A549 (cell line): ENCODE measurements around the gene F2RL3. TPM values are rescaled to one million over a fixed set of nuclear protein-coding genes. Genes with fewer than 3 reads are reported as not detected.

Experiments used
- ATAC-seq, 2 experiments: fragments of 200-7000 bp in 1 of 2; fragments of >200 bp in 1 of 2; cut with Nextera tagmentation in 1 of 2; cut with Tn5 transposase in 1 of 2; 3 replicates each; pipeline versions ENCODE4 v1.8.0 to v1.9.1; 2018 to 2020; ENCODE audit warnings: mild to moderate bottlenecking in 1 of 2, moderate library complexity in 1 of 2
- CTCF ChIA-PET: fragments of 300-600 bp; sonication (Branson Sonifier 250); formaldehyde crosslinking; extraction: SDS; loops from one replicate; lab custom pipeline; 2021; ENCODE audit warnings: antibody characterized with exemption, inconsistent platforms; lab: Yijun Ruan, JAX
- POLR2A ChIA-PET: fragments of 350-600 bp; formaldehyde crosslinking; extraction: SDS; loops from one replicate; lab custom pipeline; 2021; ENCODE audit warnings: antibody characterized with exemption, inconsistent platforms; lab: Yijun Ruan, JAX
- DNase-seq, 2 experiments: peaks; one replicate each; pipeline versions ENCODE4 v3.0.0 to v3.0.0-alpha.2; 2011 to 2016; ENCODE audit warnings: low read depth in 1 of 2, low spot score in 1 of 2
- FAIRE-seq: peaks from 2 replicates; lab custom pipeline; 2011; peaks lifted over from hg19 to GRCh38; lab: Jason Lieb, UNC
- H3K27ac ChIP-seq, 2 experiments: fragments of >200 bp; sonication (Bioruptor Twin); formaldehyde crosslinking; 3 replicates each; pipeline ENCODE4 v1.5.1; 2016 to 2017
- H3K4me1 ChIP-seq: fragments of >200 bp; sonication (Bioruptor Twin); formaldehyde crosslinking; 3 replicates; pipeline ENCODE4 v1.6.1; 2016
- H3K4me2 ChIP-seq: fragments of >200 bp; sonication (Bioruptor Twin); formaldehyde crosslinking; 3 replicates; pipeline ENCODE4 v1.6.1; 2016
- H3K4me3 ChIP-seq: fragments of >200 bp; sonication (Bioruptor Twin); formaldehyde crosslinking; 3 replicates; pipeline ENCODE4 v1.5.1; 2016
- H3K9me3 ChIP-seq: fragments of >200 bp; sonication (Bioruptor Twin); formaldehyde crosslinking; 3 replicates; pipeline ENCODE4 v1.6.1; 2016
- ATOH8 ChIP-seq: fragments of 250-450 bp; sonication (Bioruptor Pico); IDR thresholded peaks from 2 replicates; pipeline ENCODE4 v1.5.0; 2020; ENCODE audit warnings: low read depth, mild to moderate bottlenecking, moderate library complexity
- CBX8 ChIP-seq: fragments of 200-600 bp; sonication (generic); IDR thresholded peaks from 2 replicates; pipeline ENCODE4 v1.6.1; 2016
- CHD4 ChIP-seq: fragments of 200-600 bp; sonication (generic); IDR thresholded peaks from 2 replicates; pipeline ENCODE4 v1.6.1; 2016; ENCODE audit warnings: antibody characterized with exemption, mild to moderate bottlenecking, borderline replicate concordance
- CTCF ChIP-seq: fragments of >200 bp; sonication (Bioruptor Twin); formaldehyde crosslinking; IDR thresholded peaks from 3 replicates; pipeline ENCODE4 v1.5.1; 2016
- EHF ChIP-seq: fragments of 250-450 bp; sonication (Bioruptor Pico); IDR thresholded peaks from 2 replicates; pipeline ENCODE4 v1.5.0; 2020; ENCODE audit warnings: mild to moderate bottlenecking
- EP300 ChIP-seq, 2 experiments: fragments of >200 bp; sonication (Bioruptor Twin); formaldehyde crosslinking; IDR thresholded peaks; 2 replicates in 1 of 2; 3 replicates in 1 of 2; pipeline ENCODE4 v1.6.1; 2016 to 2017
- FOSL2 ChIP-seq, 2 experiments: fragments of 450-650 bp in 1 of 2; fragments of >200 bp in 1 of 2; sonication (Bioruptor Twin) in 1 of 2; formaldehyde crosslinking; IDR thresholded peaks; 2 replicates each; pipeline versions ENCODE4 v1.5.0 to v1.6.1; 2016 to 2020; ENCODE audit warnings: mild to moderate bottlenecking in 1 of 2, moderate library complexity in 1 of 2
- FOXS1 ChIP-seq: fragments of 250-450 bp; sonication (Bioruptor Pico); IDR thresholded peaks from 2 replicates; pipeline ENCODE4 v1.5.0; 2020; ENCODE audit warnings: mild to moderate bottlenecking, moderate library complexity
- GATA3 ChIP-seq: IDR thresholded peaks from 2 replicates; pipeline ENCODE4 v1.6.1; 2012; ENCODE audit warnings: borderline replicate concordance
- HDAC2 ChIP-seq: fragments of 200-600 bp; sonication (generic); IDR thresholded peaks from 2 replicates; pipeline ENCODE4 v1.6.1; 2016
- HEYL ChIP-seq: fragments of 250-450 bp; sonication (Bioruptor Pico); IDR thresholded peaks from 2 replicates; pipeline ENCODE4 v1.8.0; 2021; ENCODE audit warnings: mild to moderate bottlenecking, moderate library complexity
- HOXB5 ChIP-seq: fragments of 250-450 bp; sonication (Bioruptor Pico); IDR thresholded peaks from 2 replicates; pipeline ENCODE4 v1.5.0; 2020; ENCODE audit warnings: mild to moderate bottlenecking, moderate library complexity
- JUN ChIP-seq, 2 experiments: fragments of >200 bp; sonication (Bioruptor Twin); formaldehyde crosslinking; IDR thresholded peaks; 2 replicates in 1 of 2; 3 replicates in 1 of 2; pipeline ENCODE4 v1.6.1; 2016 to 2017
- KDM1A ChIP-seq: fragments of 200-600 bp; sonication (generic); IDR thresholded peaks from 2 replicates; pipeline ENCODE4 v1.6.1; 2016; ENCODE audit warnings: low read depth, mild to moderate bottlenecking
- MAX ChIP-seq: IDR thresholded peaks from 2 replicates; pipeline ENCODE4 v1.6.1; 2012
- NFE2L2 ChIP-seq: fragments of 150-350 bp; conservative IDR thresholded peaks from 2 replicates; pipeline ENCODE4 v1.6.1; 2014; ENCODE audit warnings: low read length
- NPAS2 ChIP-seq: fragments of 250-450 bp; sonication (Bioruptor Pico); IDR thresholded peaks from 2 replicates; pipeline ENCODE4 v1.8.0; 2022; ENCODE audit warnings: mild to moderate bottlenecking, moderate library complexity, borderline replicate concordance
- PHF8 ChIP-seq: fragments of 200-600 bp; sonication (generic); IDR thresholded peaks from 2 replicates; pipeline ENCODE4 v1.6.1; 2016; ENCODE audit warnings: low read depth, mild to moderate bottlenecking, antibody characterized with exemption, moderate library complexity, borderline replicate concordance
- POLR2AphosphoS2 ChIP-seq: conservative IDR thresholded peaks from 2 replicates; pipeline ENCODE4 v1.6.1; 2012; ENCODE audit warnings: low read length, improper control_type of control experiment, inconsistent platforms
- RCOR1 ChIP-seq: fragments of 150-350 bp; IDR thresholded peaks from 2 replicates; pipeline ENCODE4 v1.6.1; 2014; ENCODE audit warnings: antibody characterized with exemption, low read length, low read depth
- RFX5 ChIP-seq: fragments of 450-650 bp; IDR thresholded peaks from 2 replicates; pipeline ENCODE4 v1.7.1; 2014; ENCODE audit warnings: antibody characterized with exemption, mild to moderate bottlenecking, moderate library complexity
- SREBF2 ChIP-seq: fragments of 450-650 bp; IDR thresholded peaks from 2 replicates; pipeline ENCODE4 v1.6.1; 2014; ENCODE audit warnings: mild to moderate bottlenecking, moderate library complexity
- ZFP36 ChIP-seq: fragments of 450-650 bp; IDR thresholded peaks from 2 replicates; pipeline ENCODE4 v1.6.1; 2014; ENCODE audit warnings: borderline replicate concordance; ENCODE audit not compliant: partially characterized antibody
- ZNF302 ChIP-seq: fragments of 250-450 bp; sonication (Bioruptor Pico); IDR thresholded peaks from 2 replicates; pipeline ENCODE4 v1.9.0; 2021; ENCODE audit warnings: inconsistent platforms, mild to moderate bottlenecking, moderate library complexity
- ZSCAN20 ChIP-seq: fragments of 250-450 bp; sonication (Bioruptor Pico); IDR thresholded peaks from 2 replicates; pipeline ENCODE4 v1.8.0; 2022; ENCODE audit warnings: mild to moderate bottlenecking, moderate library complexity
- WGBS: methylation state at CpG from one replicate; pipeline ENCODE4 v1.1.6; 2017; ENCODE audit errors: missing lambda C conversion rate; 5-methylcytosine and 5-hydroxymethylcytosine counted together
- polyA plus RNA-seq, 4 experiments: library from polyadenylated mRNA; depleted of rRNA in 3 of 4; stranded (reverse); fragments of >200 nt; fragmentation: RNase III in 1 of 4; extraction: RNeasy Plus Mini Kit Qiagen cat#74134 plus additional on column Dnase treatment in 1 of 4; gene quantifications; 2 replicates in 3 of 4; 3 replicates in 1 of 4; pipeline ENCODE4 v1.2.3, GENCODE V29; 2011 to 2017

The F2RL3 gene
- polyA plus RNA-seq, 2 of the 4 experiments (the other 2 are of a cell fraction), result not detected

- no peak overlapping the region for H3K4me2 ChIP-seq
- no peaks in the 10 kb centered on the region for H3K9me3 ChIP-seq
- ATAC-seq, result no peak
- no peak overlapping the region for H3K27ac ChIP-seq
- H3K4me3 ChIP-seq, result no peak overlapping the region
- POLR2A ChIA-PET, result no interaction called here
- CTCF ChIA-PET, result interaction anchor here (1.0 kb wide), 1 partner anchor 191 kb away, joined by 3 read pairs; no protein-coding TSS in a partner anchor
- FAIRE-seq, result no peak
- WGBS, result 90% methylated on average over 5 of the region's 5 CpGs
- no peak for DNase-seq
- no peaks in the 10 kb centered on the region for H3K4me1 ChIP-seq
- TF ChIP-seq HEYL (CRISPR knock-in tag) (no peak), CHD4 (no peak), EHF (CRISPR knock-in tag) (no peak), RCOR1 (no peak), GATA3 (no peak)
Measured at GRCh38 chr19:16861834-16862233, 27.0 kb upstream of the F2RL3 start.

- no peaks in the 10 kb centered on the region for H3K4me1 ChIP-seq
- no peak for FAIRE-seq
- H3K4me3 ChIP-seq, result no peak overlapping the region
- POLR2A ChIA-PET, result no interaction called here
- H3K27ac ChIP-seq, result no peak overlapping the region
- no peak overlapping the region for H3K4me2 ChIP-seq
- no peak for ATAC-seq
- no peaks in the 10 kb centered on the region for H3K9me3 ChIP-seq
- CTCF ChIA-PET, result no interaction called here
- 88% methylated on average over 10 of the region's 10 CpGs for WGBS
- TF ChIP-seq PHF8 (no peak), MAX (no peak), ZFP36 (no peak), CTCF (no peak), EP300 (IDR thresholded peaks at IDR 0.05) (no peak), JUN (IDR thresholded peaks at IDR 0.05) (no peak), RCOR1 (no peak), POLR2AphosphoS2 (no peak), ZSCAN20 (CRISPR knock-in tag) (no peak), NPAS2 (CRISPR knock-in tag) (no peak), FOSL2 (IDR thresholded peaks at IDR 0.05) (no peak), FOSL2 (CRISPR knock-in tag; IDR thresholded peaks at IDR 0.05) (no peak), RFX5 (no peak), FOXS1 (no peak)
- DNase-seq, result no peak
Measured at GRCh38 chr19:16862826-16863415, 25.9 kb upstream of the F2RL3 start.

- POLR2A ChIA-PET, result no interaction called here
- ATAC-seq (no peak), FAIRE-seq (no peak), DNase-seq (no peak)
- no peak overlapping the region for H3K27ac ChIP-seq
- WGBS, result 80% methylated on average over 10 of the region's 10 CpGs
- CTCF ChIA-PET, result no interaction called here
- H3K4me3 ChIP-seq, result no peak overlapping the region
- no peak for TF ChIP-seq HDAC2
- no peak for TF ChIP-seq NFE2L2
- no peak for TF ChIP-seq KDM1A
- no peak for TF ChIP-seq HOXB5 (CRISPR knock-in tag)
- TF ChIP-seq RCOR1, result no peak
- no peak for TF ChIP-seq NPAS2 (CRISPR knock-in tag)
- TF ChIP-seq ATOH8 (CRISPR knock-in tag), result no peak
- TF ChIP-seq ZNF302 (CRISPR knock-in tag), result no peak
- TF ChIP-seq CBX8, result no peak
- TF ChIP-seq SREBF2, result no peak
- no peak overlapping the region for H3K4me2 ChIP-seq
- H3K9me3 ChIP-seq, result no peaks in the 10 kb centered on the region
- no peaks in the 10 kb centered on the region for H3K4me1 ChIP-seq
Measured at GRCh38 chr19:16867211-16867610, 21.6 kb upstream of the F2RL3 start.
